Stimulated activated naive CD8-positive, alpha-beta T cell treated with anti-CD3 and anti-CD28 coated beads, Interleukin-15, Interleukin-2, amounts not matched to agents 100 ng/mL and 50 ng/mL, for 24 hours (primary cell): Measurements from ENCODE around the gene SLC29A2.
A peak's percentile ranks its signal among the peaks of the same experiment; 100 is the strongest.

Experiments
- H3K27ac Mint-ChIP-seq: one replicate; pipeline ENCODE4 v1.8.0; 2021; ENCODE audit warnings: mild to moderate bottlenecking, mixed read lengths
- H3K27me3 Mint-ChIP-seq: one replicate; pipeline ENCODE4 v1.8.0; 2021; ENCODE audit warnings: mixed read lengths
- H3K36me3 Mint-ChIP-seq: one replicate; pipeline ENCODE4 v1.8.0; 2021; ENCODE audit warnings: low read depth, mixed read lengths
- H3K4me1 Mint-ChIP-seq: one replicate; pipeline ENCODE4 v1.8.0; 2021; ENCODE audit warnings: low read depth, mixed read lengths
- H3K4me3 Mint-ChIP-seq: one replicate; pipeline ENCODE4 v1.8.0; 2021; ENCODE audit warnings: mild to moderate bottlenecking, mixed read lengths
- H3K9me3 Mint-ChIP-seq: one replicate; pipeline ENCODE4 v1.8.0; 2021; ENCODE audit warnings: mixed read lengths

SLC29A2 gene

DNA sequence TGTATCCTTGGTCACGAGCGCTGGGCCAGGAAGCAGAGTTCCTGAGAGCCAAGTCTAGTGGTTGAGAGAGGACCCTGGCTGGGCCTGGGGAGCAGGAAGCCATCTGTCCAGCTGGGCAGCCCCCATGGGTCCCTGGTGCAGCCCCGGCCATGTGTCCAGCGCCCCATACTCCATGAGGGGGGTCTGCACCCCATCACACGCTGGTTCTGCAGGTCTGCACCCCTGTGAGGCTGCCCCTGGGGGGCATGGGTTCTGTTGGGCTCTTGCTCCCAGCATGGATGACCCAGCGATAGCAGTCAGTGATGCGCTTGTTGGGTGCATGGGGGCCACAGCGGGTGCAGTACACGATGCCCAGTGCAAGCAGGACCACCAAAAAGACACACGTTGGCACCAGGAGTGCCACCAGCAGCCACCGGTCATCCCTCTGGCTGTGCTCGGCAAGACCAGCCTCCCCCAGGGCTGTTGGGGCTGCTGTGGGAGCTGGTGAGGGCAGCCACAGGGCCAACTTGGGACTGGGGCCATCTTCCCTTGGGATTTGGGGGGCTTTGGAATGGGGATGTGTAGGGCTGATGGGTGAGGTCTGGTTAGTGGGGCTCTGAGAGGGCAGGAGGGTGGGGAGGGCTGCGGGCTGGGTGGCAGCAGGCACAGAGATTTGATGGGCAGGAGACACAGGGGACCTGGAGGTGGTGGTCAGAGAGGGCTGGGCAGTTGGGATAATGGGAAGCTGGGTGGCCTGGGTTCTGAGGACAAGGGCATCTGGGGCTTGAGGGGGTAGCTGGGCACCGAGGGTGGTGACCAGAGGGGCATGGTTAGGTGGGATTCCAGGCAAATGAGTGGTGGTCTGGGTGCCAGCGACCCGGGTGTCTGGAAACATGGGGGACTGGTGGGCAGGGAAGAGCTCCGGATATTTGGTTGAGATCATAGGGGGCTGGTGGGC lies 56.7 kb downstream of the SLC29A2 start:
- Mint-ChIP-seq H3K4me1 (peaks cover 61% of the 10 kb centered on the region), H3K9me3 (no peaks in the 10 kb centered on the region), H3K27me3 (no peaks in the 10 kb centered on the region), H3K27ac (peak overlapping the region; percentile 89), H3K36me3 (no peaks in the 10 kb centered on the region), H3K4me3 (peak overlapping the region; percentile 70)

DNA sequence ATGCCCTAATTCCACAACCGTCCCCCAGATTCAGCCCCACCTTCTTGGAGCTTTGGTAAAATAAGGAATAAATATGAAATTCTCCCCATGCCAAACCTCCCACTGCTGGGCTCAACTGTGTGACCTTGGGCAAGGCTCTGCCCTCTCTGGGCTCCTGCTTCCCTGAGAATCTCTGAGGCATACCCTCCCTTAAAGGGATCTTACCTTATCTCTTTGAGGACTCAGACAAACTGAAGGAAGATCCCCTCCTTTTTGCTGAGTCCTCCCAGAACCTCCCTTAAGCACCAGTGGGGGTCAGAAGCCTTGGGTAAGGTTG lies 57.4 kb downstream of the SLC29A2 start:
- H3K4me1 Mint-ChIP-seq: peaks cover 58% of the 10 kb centered on the region
- no peaks in the 10 kb centered on the region for H3K9me3 Mint-ChIP-seq
- no peaks in the 10 kb centered on the region for H3K27me3 Mint-ChIP-seq
- H3K27ac Mint-ChIP-seq: peak overlapping the region; percentile 81
- H3K4me3 Mint-ChIP-seq: peak overlapping the region; percentile 60
- H3K36me3 Mint-ChIP-seq: no peaks in the 10 kb centered on the region

DNA sequence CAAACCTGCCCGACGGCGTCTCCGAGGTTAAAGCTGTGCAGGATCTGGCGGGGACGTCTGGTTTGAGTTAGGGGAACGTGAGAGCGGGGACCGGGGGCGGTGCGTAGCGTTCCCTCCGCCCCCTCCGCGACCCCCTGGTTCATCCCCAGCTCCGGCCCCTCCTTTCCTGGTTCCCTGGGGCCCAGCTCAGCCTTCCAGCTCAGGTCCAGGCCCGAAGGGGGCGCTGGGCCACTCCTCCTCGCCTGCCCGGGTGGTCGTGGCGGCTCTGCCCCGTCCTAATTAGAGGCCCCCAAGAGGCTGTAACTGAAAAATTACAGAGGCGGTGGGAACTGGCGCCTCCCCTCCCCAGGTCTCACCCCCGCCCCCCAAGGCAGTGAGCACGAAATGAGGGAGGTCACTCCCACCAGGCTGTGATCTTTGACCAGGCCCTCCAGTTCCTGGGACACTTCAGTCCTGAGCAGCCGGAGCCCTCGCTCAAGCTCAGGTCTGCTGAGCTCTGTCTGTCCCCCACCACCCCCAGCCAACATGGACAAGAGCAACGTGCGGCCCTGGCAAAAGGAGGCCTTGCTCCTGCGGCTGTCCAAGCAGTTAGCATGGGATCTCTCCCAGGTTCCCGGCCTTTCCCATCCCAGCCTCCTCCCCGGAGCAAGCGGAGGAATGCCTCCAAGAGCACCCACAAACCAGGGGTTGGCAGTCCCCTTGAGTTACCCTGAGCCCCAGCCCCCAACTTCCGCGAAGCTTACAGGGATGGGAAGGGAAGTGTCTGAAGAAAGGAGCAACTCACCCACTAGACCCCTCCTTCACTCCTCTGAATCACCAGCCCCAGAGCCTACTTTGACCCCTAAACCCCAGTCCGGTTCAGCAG lies 58.0 kb downstream of the SLC29A2 start:
- H3K27me3 Mint-ChIP-seq: no peaks in the 10 kb centered on the region
- H3K4me1 Mint-ChIP-seq: peaks cover 52% of the 10 kb centered on the region
- peak overlapping the region; percentile 81 for H3K27ac Mint-ChIP-seq
- peak overlapping the region; percentile 60 for H3K4me3 Mint-ChIP-seq
- H3K9me3 Mint-ChIP-seq: no peaks in the 10 kb centered on the region
- no peaks in the 10 kb centered on the region for H3K36me3 Mint-ChIP-seq

DNA sequence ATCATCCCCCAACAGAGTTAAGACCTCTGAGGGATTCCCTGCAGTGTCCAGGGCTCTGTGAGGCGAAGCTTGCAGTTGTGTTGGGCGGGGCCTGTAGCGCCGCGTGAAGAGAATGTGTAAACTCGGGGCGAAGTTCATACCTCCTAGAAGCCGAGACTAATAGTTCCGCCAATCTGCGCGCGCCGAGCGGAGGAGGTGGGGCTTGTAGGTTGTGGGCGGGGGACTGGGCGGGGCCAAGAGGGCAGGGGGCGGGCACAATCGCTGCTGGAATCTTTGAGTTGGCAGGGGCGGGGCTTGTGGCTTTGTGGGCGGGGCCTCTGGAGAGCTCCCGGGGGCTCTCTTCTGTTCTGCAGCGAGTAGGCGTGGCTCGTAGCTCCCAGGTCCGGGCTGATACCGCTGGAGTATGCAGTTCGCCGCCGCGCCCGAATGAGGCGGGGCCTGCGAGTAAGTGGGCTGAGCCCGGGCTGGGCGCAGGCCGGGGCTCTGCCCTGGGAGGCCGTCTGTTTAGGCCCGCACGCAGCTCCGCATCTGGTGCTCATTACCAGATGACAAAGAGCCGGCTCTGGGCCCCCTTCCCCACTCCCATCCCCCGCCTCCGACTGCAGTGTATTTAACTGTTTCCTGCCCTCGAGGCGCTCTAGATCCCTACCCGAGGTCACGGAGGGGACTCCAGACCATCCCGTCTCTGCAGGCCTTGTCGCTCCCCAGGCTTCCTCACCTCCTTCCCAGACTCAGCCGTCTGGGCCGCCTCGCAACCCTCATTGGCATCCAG lies 58.8 kb downstream of the SLC29A2 start:
- H3K27me3 Mint-ChIP-seq: no peaks in the 10 kb centered on the region

More for the DNA sequence above, 58.8 kb downstream of the SLC29A2 start:
- Mint-ChIP-seq H3K27ac (peak overlapping the region; percentile 98), H3K36me3 (no peaks in the 10 kb centered on the region), H3K9me3 (no peaks in the 10 kb centered on the region), H3K4me3 (peak overlapping the region; percentile 94), H3K4me1 (peaks cover 44% of the 10 kb centered on the region)
